HepG2 (cell line): ENCODE measurements around the gene C9orf43. TPM values are rescaled to one million over a fixed set of nuclear protein-coding genes. Genes with fewer than 3 reads are reported as not detected.

ENCODE experiments used
- ARHGAP35 ChIP-seq: sonication (generic); formaldehyde crosslinking; IDR thresholded peaks from 2 replicates; pipeline ENCODE4 v1.9.0; 2022; ENCODE audit warnings: mild to moderate bottlenecking, inconsistent platforms, moderate library complexity, missing genetic modification reagents, borderline replicate concordance
- ATF6 ChIP-seq: sonication (generic); formaldehyde crosslinking; conservative IDR thresholded peaks from 2 replicates; pipeline ENCODE4 v1.4.0; 2020; ENCODE audit warnings: missing genetic modification reagents
- BCL6 ChIP-seq: IDR thresholded peaks from 2 replicates; pipeline ENCODE4 v1.6.1; 2016; ENCODE audit warnings: missing genetic modification reagents, missing compliant biosample characterization
- CHD4 ChIP-seq: fragments of 200-600 bp; sonication (generic); IDR thresholded peaks from 2 replicates; pipeline ENCODE4 v1.7.0; 2017; ENCODE audit warnings: mild to moderate bottlenecking, low read length, borderline replicate concordance
- DNMT3B ChIP-seq: conservative IDR thresholded peaks from 2 replicates; pipeline ENCODE4 v1.6.1; 2016; ENCODE audit warnings: missing biosample characterization, control low read depth
- FOSL2 ChIP-seq: sonication (generic); formaldehyde crosslinking; IDR thresholded peaks from 2 replicates; pipeline ENCODE4 v1.4.0; 2020; ENCODE audit warnings: missing genetic modification reagents
- HDAC2 ChIP-seq: sonication (generic); formaldehyde crosslinking; IDR thresholded peaks from 2 replicates; pipeline ENCODE4 v1.4.0; 2020; ENCODE audit warnings: missing genetic modification reagents
- HIC2 ChIP-seq: sonication (generic); formaldehyde crosslinking; IDR thresholded peaks from 2 replicates; pipeline ENCODE4 v1.9.0; 2022; ENCODE audit warnings: low read depth, missing genetic modification reagents
- IKZF4 ChIP-seq: sonication (generic); formaldehyde crosslinking; IDR thresholded peaks from 2 replicates; pipeline ENCODE4 v1.5.1; 2020; ENCODE audit warnings: borderline replicate concordance, mild to moderate bottlenecking, low read depth, missing genetic modification reagents; ENCODE audit errors: not compliant biosample characterization
- PHF20 ChIP-seq: sonication (generic); formaldehyde crosslinking; IDR thresholded peaks from 2 replicates; pipeline ENCODE4 v1.5.0; 2020; ENCODE audit warnings: mild to moderate bottlenecking, missing genetic modification reagents
- PTBP1 ChIP-seq: fragments of 200-400 bp; formaldehyde crosslinking; IDR thresholded peaks from 2 replicates; pipeline ENCODE4 v1.6.1; 2018; ENCODE audit warnings: low read length, low read depth; ENCODE audit not compliant: poor library complexity, severe bottlenecking
- SNAPC5 ChIP-seq: sonication (generic); formaldehyde crosslinking; IDR thresholded peaks from 2 replicates; pipeline ENCODE4 v1.8.1; 2023; ENCODE audit warnings: mild to moderate bottlenecking, missing genetic modification reagents, borderline replicate concordance
- STAT5B ChIP-seq: sonication (generic); formaldehyde crosslinking; IDR thresholded peaks from 2 replicates; pipeline ENCODE4 v1.4.0; 2020; ENCODE audit warnings: missing genetic modification reagents
- TBL1XR1 ChIP-seq: fragments of 150-350 bp; IDR thresholded peaks from 2 replicates; pipeline ENCODE4 v1.6.1; 2014; ENCODE audit warnings: borderline replicate concordance, low read length; ENCODE audit not compliant: partially characterized antibody
- TRIM24 ChIP-seq: sonication (generic); formaldehyde crosslinking; IDR thresholded peaks from 2 replicates; pipeline ENCODE4 v1.8.0; 2022; ENCODE audit warnings: mild to moderate bottlenecking, missing genetic modification reagents
- ZFP90 ChIP-seq: sonication (generic); formaldehyde crosslinking; IDR thresholded peaks from 2 replicates; pipeline ENCODE4 v1.8.0; 2022; ENCODE audit warnings: missing genetic modification reagents, mild to moderate bottlenecking, inconsistent platforms, borderline replicate concordance
- ZHX2 ChIP-seq, 2 experiments: sonication (generic) in 1 of 2; formaldehyde crosslinking in 1 of 2; IDR thresholded peaks; 2 replicates each; pipeline versions ENCODE4 v1.6.1 to v1.9.0; 2014 to 2022; ENCODE audit warnings: antibody characterized with exemption in 1 of 2, borderline replicate concordance in 1 of 2, inconsistent platforms in 1 of 2, low read depth in 1 of 2, missing genetic modification reagents in 1 of 2
- ZNF264 ChIP-seq: sonication (generic); formaldehyde crosslinking; IDR thresholded peaks from 2 replicates; pipeline ENCODE4 v1.4.0; 2020; ENCODE audit warnings: missing genetic modification reagents
- ZNF780A ChIP-seq: sonication (generic); formaldehyde crosslinking; IDR thresholded peaks from 2 replicates; pipeline ENCODE4 v1.8.0; 2022; ENCODE audit warnings: mild to moderate bottlenecking, missing genetic modification reagents, moderate library complexity
- polyA plus RNA-seq, 8 experiments: library from polyadenylated mRNA; depleted of rRNA in 3 of 8; stranded (reverse) in 7 of 8; unstranded in 1 of 8; fragments of >200 nt; fragmentation: Illumina TruSeq in 4 of 8; extraction: Trizol in 4 of 8; gene quantifications; 2 replicates each; pipeline versions ENCODE4 v1.2.1 to v1.2.3, GENCODE V29; 2011 to 2016; ENCODE audit warnings: low read depth in 4 of 8, missing spikeins in 1 of 8, mixed read lengths in 1 of 8; ENCODE audit not compliant: insufficient read depth in 1 of 8
- total RNA-seq, 5 experiments: library from RNA; depleted of rRNA; stranded (reverse); fragments of >200 nt; fragmentation: Illumina TruSeq; extraction: Trizol; gene quantifications; 2 replicates each; pipeline ENCODE4 v1.2.3, GENCODE V29; 2016; ENCODE audit warnings: low read depth in 1 of 5

C9orf43 gene
- total and polyA plus RNA-seq, 2 of the 13 experiments (the other 11 are each of a cell fraction or from before 2014, with no cell fraction given), result 0.24 to 0.31 TPM

- TF ChIP-seq PTBP1 (peak; percentile 77), PHF20 (peak; percentile 92), FOSL2 (CRISPR knock-in tag) (peak; percentile 64; the same call in 1 of the 2 replicates), ZFP90 (peak; percentile 89; the same call in 1 of the 2 replicates), IKZF4 (CRISPR knock-in tag) (no peak), DNMT3B (CRISPR knock-in tag) (peak; percentile 82; the same call in 1 of the 2 replicates), HDAC2 (CRISPR knock-in tag) (peak; percentile 85), ZHX2 (IDR thresholded peaks at IDR 0.05; ENCODE audit: low read depth) (peak; percentile 75; the same call in 1 of the 2 replicates), ZHX2 (CRISPR knock-in tag; IDR thresholded peaks at IDR 0.05; ENCODE audit: borderline replicate concordance) (no peak), ATF6 (CRISPR knock-in tag) (no peak), HIC2 (CRISPR knock-in tag) (peak; percentile 64; the same call in 1 of the 2 replicates), TRIM24 (CRISPR knock-in tag) (no peak), BCL6 (CRISPR knock-in tag) (peak; percentile 34), STAT5B (CRISPR knock-in tag) (no peak), SNAPC5 (peak; percentile 87), ZNF264 (peak; percentile 76), TBL1XR1 (no peak), ZNF780A (CRISPR knock-in tag) (peak; percentile 55), CHD4 (no peak), ARHGAP35 (CRISPR knock-in tag) (peak; percentile 76)
Observed at GRCh38 chr9:113410207-113410864, at the start of gene C9orf43, which contains the start of gene POLE3 (continued).
